ENCODE data around the gene GMPS. TPM values are rescaled to one million over a fixed set of nuclear protein-coding genes. Genes with fewer than 3 reads are reported as not detected.

GMPS gene
- 13.4 and 14.8 TPM in 2 replicates for polyA plus RNA-seq (2012; rRNA removed)
- 21.1 and 28.5 TPM in 2 replicates for polyA plus RNA-seq (2012; cell fraction: cytosol; rRNA removed)
- polyA plus RNA-seq (2012; cell fraction: nucleus; rRNA removed), result 8.8 and 14.2 TPM in 2 replicates

DNA sequence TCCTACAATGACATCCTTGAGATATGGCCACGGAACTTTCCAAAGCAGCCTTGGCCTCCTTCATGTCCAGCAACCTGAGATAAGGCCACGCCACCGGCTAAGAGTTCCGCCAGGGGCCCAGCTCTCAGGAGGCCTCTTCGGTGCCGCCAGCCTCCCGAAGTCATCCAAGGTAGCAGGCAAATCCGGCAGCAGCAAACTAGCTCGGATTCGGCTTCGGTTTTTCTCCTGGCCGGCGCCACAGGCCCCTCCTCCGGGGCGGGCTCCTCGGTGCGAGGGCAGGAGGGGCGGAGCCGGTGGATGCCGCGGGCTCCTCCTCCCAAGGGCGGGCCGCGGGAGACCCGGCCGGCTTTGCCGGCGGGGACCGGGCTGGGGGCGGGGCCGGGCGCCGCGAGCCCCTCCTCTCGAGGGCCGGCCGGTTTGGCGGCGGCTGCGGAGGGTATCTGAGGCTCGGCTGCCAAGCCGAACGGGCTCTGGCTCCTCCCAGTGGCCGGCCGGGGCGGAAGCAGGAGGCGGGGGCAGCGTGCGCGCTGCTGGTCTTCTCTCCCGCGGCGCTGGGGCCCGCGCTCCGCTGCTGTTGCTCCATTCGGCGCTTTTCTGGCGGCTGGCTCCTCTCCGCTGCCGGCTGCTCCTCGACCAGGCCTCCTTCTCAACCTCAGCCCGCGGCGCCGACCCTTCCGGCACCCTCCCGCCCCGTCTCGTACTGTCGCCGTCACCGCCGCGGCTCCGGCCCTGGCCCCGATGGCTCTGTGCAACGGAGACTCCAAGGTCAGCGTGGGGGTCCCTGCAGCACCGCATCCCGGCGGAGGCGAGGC is at the start of gene GMPS:
TSS of gene GMPS (plus strand) at position 518 of the 812 bp plus-strand sequence. CDS start at position 739, 221 bp downstream.
- Histone ChIP-seq H3K4me3 (ENCODE audit: low read depth in 2 of 2, low read length in 1 of 2) (peak within 1 kb of the TSS; percentile 85 to 96), H3K9me2 (no peaks in the 10 kb centered on the region), H3K27me3 (ENCODE audit: insufficient read depth) (no peaks in the 10 kb centered on the region), H3K4me2 (peak within 1 kb of the TSS; percentile 98), H3K27ac (ENCODE audit: low read depth in 2 of 2, low read length in 1 of 2) (peak within 1 kb of the TSS; percentile 86 to 92), H3K9ac (peak within 1 kb of the TSS; percentile 96), H3K4me1 (ENCODE audit: control insufficient read depth in 1 of 2, insufficient read depth in 2 of 2, low read depth in 1 of 2, low read length in 1 of 2) (peaks cover 8 to 10% of the 10 kb centered on the region in 2 experiments; a peak in 3 of 4 replicates), H4K20me1 (ENCODE audit: insufficient read depth) (peaks cover 32% of the 10 kb centered on the region), H3K9me3 (no peaks in the 10 kb centered on the region), H3F3A (replicated peaks; ENCODE audit: insufficient read depth) (peaks cover 9% of the 10 kb centered on the region), H3K36me3 (replicated peaks in 1 of 2; ENCODE audit: control insufficient read depth in 1 of 2, insufficient read depth in 2 of 2, low read length in 1 of 2) (no peaks in the 10 kb centered on the region), H3K79me2 (ENCODE audit: insufficient read depth) (peaks cover 48% of the 10 kb centered on the region), H2AFZ (ENCODE audit: low read depth) (peak within 1 kb of the TSS; percentile 99)
- CTCF ChIA-PET, result interaction anchor here (0.6 to 5.6 kb wide), 12 partner anchors 11 to 1558 kb away, joined by 3 to 49 read pairs (median 4); partner anchors contain the start of gene C3orf33
- POLR2A ChIA-PET, result interaction anchor here (0.8 to 3.2 kb wide), 3 partner anchors 16 to 64 kb away, joined by 3 to 17 read pairs (median 4); partner anchors contain the start of genes C3orf33 and SLC33A1
- DNase-seq, result peak; percentile 98
- WGBS (ENCODE audit: low lambda C conversion rate), result 2% methylated on average over 40 of the region's 83 CpGs
- peak; percentile 21 for TF ChIP-seq CHD2 (IDR thresholded peaks at IDR 0.05; ENCODE audit: low read length, partially characterized antibody)
- peak; percentile 81 for TF ChIP-seq POLR2AphosphoS5 (IDR thresholded peaks at IDR 0.05; ENCODE audit: low read depth, low read length)
- no peak for TF ChIP-seq USF1 (IDR thresholded peaks at IDR 0.05; ENCODE audit: borderline replicate concordance, low read depth)
- TF ChIP-seq REST (IDR thresholded peaks at IDR 0.05; ENCODE audit: low read depth, low read length), result 0 out of 2 replicates have a peak, but pooled peaks have one; percentile 41
- TF ChIP-seq MXI1 (IDR thresholded peaks at IDR 0.05; ENCODE audit: low read depth, low read length), result peak; percentile 88; the same call in 1 of the 2 replicates
- TF ChIP-seq TEAD4 (IDR thresholded peaks at IDR 0.05; ENCODE audit: borderline replicate concordance, insufficient read depth), result no peak
- TF ChIP-seq, protein P1, sequence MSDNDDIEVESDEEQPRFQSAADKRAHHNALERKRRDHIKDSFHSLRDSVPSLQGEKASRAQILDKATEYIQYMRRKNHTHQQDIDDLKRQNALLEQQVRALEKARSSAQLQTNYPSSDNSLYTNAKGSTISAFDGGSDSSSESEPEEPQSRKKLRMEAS (IDR thresholded peaks at IDR 0.05; ENCODE audit: low read depth), result peak; percentile 13; the same call in 1 of the 2 replicates
- no peak for TF ChIP-seq ZBTB33 (IDR thresholded peaks at IDR 0.05; ENCODE audit: borderline replicate concordance, low read depth)
- no peak for TF ChIP-seq FOXM1 (IDR thresholded peaks at IDR 0.05; ENCODE audit: low read depth)
- TF ChIP-seq USF2 (IDR thresholded peaks at IDR 0.05; ENCODE audit: borderline replicate concordance, low read depth, low read length), result no peak
- TF ChIP-seq FOSL2 (IDR thresholded peaks at IDR 0.05; ENCODE audit: borderline replicate concordance, low read depth), result no peak
- no peak for TF ChIP-seq GABPA (IDR thresholded peaks at IDR 0.05; ENCODE audit: low read depth)
- TF ChIP-seq GATA2 (CRISPR knock-in tag; IDR thresholded peaks at IDR 0.05), result no peak
- no peak for TF ChIP-seq RXRA (IDR thresholded peaks at IDR 0.05; ENCODE audit: borderline replicate concordance, low read depth)
- TF ChIP-seq PBX3 (IDR thresholded peaks at IDR 0.05), result no peak
- TF ChIP-seq EZH2phosphoT487 (IDR thresholded peaks at IDR 0.05; ENCODE audit: borderline replicate concordance, low read depth), result no peak
- TF ChIP-seq, protein P2, sequence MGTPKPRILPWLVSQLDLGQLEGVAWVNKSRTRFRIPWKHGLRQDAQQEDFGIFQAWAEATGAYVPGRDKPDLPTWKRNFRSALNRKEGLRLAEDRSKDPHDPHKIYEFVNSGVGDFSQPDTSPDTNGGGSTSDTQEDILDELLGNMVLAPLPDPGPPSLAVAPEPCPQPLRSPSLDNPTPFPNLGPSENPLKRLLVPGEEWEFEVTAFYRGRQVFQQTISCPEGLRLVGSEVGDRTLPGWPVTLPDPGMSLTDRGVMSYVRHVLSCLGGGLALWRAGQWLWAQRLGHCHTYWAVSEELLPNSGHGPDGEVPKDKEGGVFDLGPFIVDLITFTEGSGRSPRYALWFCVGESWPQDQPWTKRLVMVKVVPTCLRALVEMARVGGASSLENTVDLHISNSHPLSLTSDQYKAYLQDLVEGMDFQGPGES (IDR thresholded peaks at IDR 0.05; ENCODE audit: low read depth, low read length), result no peak
- TF ChIP-seq NRF1 (IDR thresholded peaks at IDR 0.05; ENCODE audit: low read depth, low read length), result peak; percentile 23; the same call in 1 of the 2 replicates
- peak; percentile 72 for TF ChIP-seq TAF1 (IDR thresholded peaks at IDR 0.05; ENCODE audit: borderline replicate concordance, low read depth, low read length)
- TF ChIP-seq SMC3 (IDR thresholded peaks at IDR 0.05; ENCODE audit: low read depth, low read length), result peak; percentile 34

Data from SK-N-SH (cell line).